ENCODE measurements around the gene IP6K1. TPM values are rescaled to one million over a fixed set of nuclear protein-coding genes. Genes with fewer than 3 reads are reported as not detected.

IP6K1 gene
- total RNA-seq, 1 experiment from 2014 or later, result 42.2 TPM

DNA sequence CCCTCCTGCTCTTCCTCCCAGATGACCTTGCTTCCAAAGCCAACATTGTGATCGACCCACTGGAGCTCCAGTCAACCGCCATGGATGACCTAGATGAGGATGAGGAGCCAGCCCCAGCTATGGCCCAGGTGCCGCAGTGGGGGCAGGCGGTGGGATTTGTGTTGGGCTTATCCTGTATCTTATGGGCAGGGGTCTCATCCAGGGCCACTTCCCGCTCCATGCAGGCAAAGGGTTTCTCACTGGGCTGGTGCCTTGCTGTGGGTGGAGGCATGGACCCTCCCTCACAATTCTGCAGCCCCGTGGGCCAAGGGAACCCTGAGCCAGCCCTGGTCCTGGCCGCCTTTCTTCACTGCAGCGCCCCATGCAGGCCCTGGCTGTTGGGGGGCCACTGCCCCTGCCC, 81.7 kb downstream of the IP6K1 start:
- H2AFZ ChIP-seq (ENCODE audit: low read length), result no peak overlapping the region
- no CpG with 5 or more reads among the region's 8 CpGs for WGBS (ENCODE audit: extremely low coverage, insufficient read length, low lambda C conversion rate)
- no peak overlapping the region for H2BK5ac ChIP-seq (ENCODE audit: insufficient read length, low read length)
- H3K56ac ChIP-seq (ENCODE audit: insufficient read length, low read depth, low read length), result no peak overlapping the region
- H2BK20ac ChIP-seq (ENCODE audit: low read depth, low read length, poor library complexity, severe bottlenecking), result no peak overlapping the region
- no peak overlapping the region for H3K27ac ChIP-seq (ENCODE audit: insufficient read length, low read depth, low read length)
- Mint-ChIP-seq H3K9me3 (no peaks in the 10 kb centered on the region), H3K4me1 (peaks cover 11 to 21% of the 10 kb centered on the region in 2 experiments), H3K36me3 (ENCODE audit: insufficient read depth in 1 of 3, low read depth in 3 of 3) (peaks cover 6 to 20% (median 18%) of the 10 kb centered on the region in 3 experiments), H3K27ac (peak overlapping the region in 1 of 3 experiments; percentile 85; a peak in 1 of 7 replicates), H3K27me3 (ENCODE audit: low read depth) (no peaks in the 10 kb centered on the region), H3K4me3 (no peak overlapping the region)
- H3K79me2 ChIP-seq (ENCODE audit: insufficient read depth, low read length), result no peaks in the 10 kb centered on the region
- no peaks in the 10 kb centered on the region for H3K4me1 ChIP-seq (ENCODE audit: insufficient read depth, low read length)
- H3K23me2 ChIP-seq (ENCODE audit: insufficient read length, low read depth, low read length, poor library complexity, severe bottlenecking), result no peaks in the 10 kb centered on the region
- H3K14ac ChIP-seq (ENCODE audit: insufficient read depth, low read length), result no peak overlapping the region
- no peaks in the 10 kb centered on the region for H4K20me1 ChIP-seq (ENCODE audit: control insufficient read depth, insufficient read depth, insufficient read length)
- no peak overlapping the region for H3K23ac ChIP-seq (ENCODE audit: insufficient read length, low read depth, low read length)
- DNase-seq, result no peak
- no peaks in the 10 kb centered on the region for H3K9me3 ChIP-seq (ENCODE audit: control insufficient read depth, low read depth, low read length)
- no peak overlapping the region for H3K18ac ChIP-seq (ENCODE audit: insufficient read length, low read depth, low read length)
- H4K5ac ChIP-seq (ENCODE audit: insufficient read length, low read depth, low read length), result no peak overlapping the region
- H4K8ac ChIP-seq (replicated peaks; ENCODE audit: insufficient read length, low read depth, low read length), result no peak overlapping the region
- no peak overlapping the region for H3K9ac ChIP-seq (ENCODE audit: extremely low read depth, insufficient read length, low read length)
- no peaks in the 10 kb centered on the region for H3K79me1 ChIP-seq (ENCODE audit: insufficient read depth, low read depth, low read length, poor library complexity, severe bottlenecking)
- no peak overlapping the region for H3T11ph ChIP-seq (ENCODE audit: low read length)
- H2BK15ac ChIP-seq (ENCODE audit: low read depth, low read length), result no peak overlapping the region
- no peaks in the 10 kb centered on the region for H3K27me3 ChIP-seq (ENCODE audit: insufficient read depth, low read length)
- H4K91ac ChIP-seq (ENCODE audit: insufficient read length, low read depth, low read length), result no peak overlapping the region
- no peak overlapping the region for H2AK5ac ChIP-seq (ENCODE audit: insufficient read length, low read length)
- H3K4me2 ChIP-seq (ENCODE audit: insufficient read depth, insufficient read length, low read length), result no peak overlapping the region
- H2BK12ac ChIP-seq (ENCODE audit: insufficient read length, low read depth, low read length), result no peak overlapping the region
- no peak overlapping the region for H3K4ac ChIP-seq (ENCODE audit: low read depth, low read length)
- no peak overlapping the region for H2BK120ac ChIP-seq (ENCODE audit: low read depth, low read length, poor library complexity, severe bottlenecking)
- no peak for TF ChIP-seq CTCF (conservative IDR thresholded peaks at IDR 0.05)
